Measurements from ENCODE around the gene FOLR2.
A peak's percentile ranks its signal among the peaks of the same experiment; 100 is the strongest.
"Not testable (repeated sequence)": the region's sequence is repeated elsewhere in the genome, so short reads cannot be mapped to it uniquely, and the experiment has no call there.

FOLR2 gene

DNA sequence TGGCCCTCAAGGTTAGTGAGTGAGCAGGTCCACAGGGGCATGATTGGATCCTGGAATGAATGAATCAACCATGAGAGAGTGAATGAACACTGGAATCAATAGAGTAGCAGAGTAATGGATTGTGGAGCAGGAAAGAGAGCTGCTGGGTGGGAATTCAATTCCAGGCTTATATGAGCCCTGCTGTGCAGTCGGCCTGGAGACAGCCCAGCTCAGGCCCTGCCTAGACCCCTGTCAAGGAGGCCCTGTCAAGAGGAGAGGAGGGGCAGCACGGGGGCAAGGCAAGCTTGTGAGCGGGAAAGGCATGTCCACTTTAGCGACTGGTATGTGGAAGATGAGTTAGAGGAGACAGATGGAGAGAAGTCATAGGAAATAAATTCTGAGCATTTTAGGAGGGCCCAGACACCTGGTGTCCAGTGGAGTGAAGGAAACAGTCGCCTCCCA, 25.9 kb upstream of the FOLR2 start:
- no peak overlapping the region; the same call in 1 of the 2 replicates for H3K27ac ChIP-seq
- no peaks in the 10 kb centered on the region for H3K36me3 ChIP-seq
- no peak for DNase-seq
- no peaks in the 10 kb centered on the region for H3K27me3 ChIP-seq (ENCODE audit: insufficient read depth, low read depth, severe bottlenecking)
- H3K9me3 ChIP-seq (ENCODE audit: severe bottlenecking) = no peaks in the 10 kb centered on the region
- H3K4me3 ChIP-seq (ENCODE audit: low read depth, low read length) = no peak overlapping the region
- TF ChIP-seq, protein P1, sequence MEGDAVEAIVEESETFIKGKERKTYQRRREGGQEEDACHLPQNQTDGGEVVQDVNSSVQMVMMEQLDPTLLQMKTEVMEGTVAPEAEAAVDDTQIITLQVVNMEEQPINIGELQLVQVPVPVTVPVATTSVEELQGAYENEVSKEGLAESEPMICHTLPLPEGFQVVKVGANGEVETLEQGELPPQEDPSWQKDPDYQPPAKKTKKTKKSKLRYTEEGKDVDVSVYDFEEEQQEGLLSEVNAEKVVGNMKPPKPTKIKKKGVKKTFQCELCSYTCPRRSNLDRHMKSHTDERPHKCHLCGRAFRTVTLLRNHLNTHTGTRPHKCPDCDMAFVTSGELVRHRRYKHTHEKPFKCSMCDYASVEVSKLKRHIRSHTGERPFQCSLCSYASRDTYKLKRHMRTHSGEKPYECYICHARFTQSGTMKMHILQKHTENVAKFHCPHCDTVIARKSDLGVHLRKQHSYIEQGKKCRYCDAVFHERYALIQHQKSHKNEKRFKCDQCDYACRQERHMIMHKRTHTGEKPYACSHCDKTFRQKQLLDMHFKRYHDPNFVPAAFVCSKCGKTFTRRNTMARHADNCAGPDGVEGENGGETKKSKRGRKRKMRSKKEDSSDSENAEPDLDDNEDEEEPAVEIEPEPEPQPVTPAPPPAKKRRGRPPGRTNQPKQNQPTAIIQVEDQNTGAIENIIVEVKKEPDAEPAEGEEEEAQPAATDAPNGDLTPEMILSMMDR (IDR thresholded peaks at IDR 0.05; ENCODE audit: low read depth, low read length) = no peak

DNA sequence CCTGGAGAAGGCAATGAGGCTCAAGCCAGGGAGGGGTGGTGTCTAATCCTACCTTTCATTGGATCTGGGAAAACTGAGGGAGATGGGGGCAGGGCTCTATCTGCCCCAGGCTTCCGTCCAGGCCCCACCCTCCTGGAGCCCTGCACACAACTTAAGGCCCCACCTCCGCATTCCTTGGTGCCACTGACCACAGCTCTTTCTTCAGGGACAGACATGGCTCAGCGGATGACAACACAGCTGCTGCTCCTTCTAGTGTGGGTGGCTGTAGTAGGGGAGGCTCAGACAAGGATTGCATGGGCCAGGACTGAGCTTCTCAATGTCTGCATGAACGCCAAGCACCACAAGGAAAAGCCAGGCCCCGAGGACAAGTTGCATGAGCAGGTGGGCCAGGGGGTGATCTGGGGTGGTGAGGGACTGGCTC, 24.6 kb upstream of the FOLR2 start, which contains the start of gene FOLR1:
FOLR1 (plus strand) TSS at position 180 of the 421 bp plus-strand sequence; CDS start at position 214, 34 bp downstream.
- TF ChIP-seq, protein P1 (IDR thresholded peaks at IDR 0.05; ENCODE audit: low read depth, low read length) = no peak
- no peaks in the 10 kb centered on the region for H3K27me3 ChIP-seq (ENCODE audit: insufficient read depth, low read depth, severe bottlenecking)
- DNase-seq = peak; percentile 37
- no peak within 1 kb of the TSS for H3K4me3 ChIP-seq (ENCODE audit: low read depth, low read length)
- no peaks in the 10 kb centered on the region for H3K36me3 ChIP-seq
- no peaks in the 10 kb centered on the region for H3K9me3 ChIP-seq (ENCODE audit: severe bottlenecking)
- no peak within 1 kb of the TSS for H3K27ac ChIP-seq

DNA sequence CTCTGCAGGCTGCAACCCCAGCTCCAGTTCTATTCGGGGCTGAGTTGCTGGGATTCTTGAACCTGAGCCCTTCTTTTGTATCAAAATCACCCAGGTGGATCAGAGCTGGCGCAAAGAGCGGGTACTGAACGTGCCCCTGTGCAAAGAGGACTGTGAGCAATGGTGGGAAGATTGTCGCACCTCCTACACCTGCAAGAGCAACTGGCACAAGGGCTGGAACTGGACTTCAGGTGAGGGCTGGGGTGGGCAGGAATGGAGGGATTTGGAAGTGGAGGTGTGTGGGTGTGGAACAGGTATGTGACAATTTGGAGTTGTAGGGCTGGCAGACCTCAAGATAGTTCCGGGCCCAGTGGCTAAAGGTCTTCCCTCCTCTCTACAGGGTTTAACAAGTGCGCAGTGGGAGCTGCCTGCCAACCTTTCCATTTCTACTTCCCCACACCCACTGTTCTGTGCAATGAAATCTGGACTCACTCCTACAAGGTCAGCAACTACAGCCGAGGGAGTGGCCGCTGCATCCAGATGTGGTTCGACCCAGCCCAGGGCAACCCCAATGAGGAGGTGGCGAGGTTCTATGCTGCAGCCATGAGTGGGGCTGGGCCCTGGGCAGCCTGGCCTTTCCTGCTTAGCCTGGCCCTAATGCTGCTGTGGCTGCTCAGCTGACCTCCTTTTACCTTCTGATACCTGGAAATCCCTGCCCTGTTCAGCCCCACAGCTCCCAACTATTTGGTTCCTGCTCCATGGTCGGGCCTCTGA, 20.9 kb upstream of the FOLR2 start:
- no peaks in the 10 kb centered on the region for H3K36me3 ChIP-seq
- H3K27ac ChIP-seq = peak overlapping the region; percentile 44
- H3K4me3 ChIP-seq (ENCODE audit: low read depth, low read length) = no peak overlapping the region
- H3K27me3 ChIP-seq (ENCODE audit: insufficient read depth, low read depth, severe bottlenecking) = no peaks in the 10 kb centered on the region
- TF ChIP-seq, protein P1 (IDR thresholded peaks at IDR 0.05; ENCODE audit: low read depth, low read length) = no peak
- DNase-seq = peak; percentile 53
- H3K9me3 ChIP-seq (ENCODE audit: severe bottlenecking) = no peaks in the 10 kb centered on the region

DNA sequence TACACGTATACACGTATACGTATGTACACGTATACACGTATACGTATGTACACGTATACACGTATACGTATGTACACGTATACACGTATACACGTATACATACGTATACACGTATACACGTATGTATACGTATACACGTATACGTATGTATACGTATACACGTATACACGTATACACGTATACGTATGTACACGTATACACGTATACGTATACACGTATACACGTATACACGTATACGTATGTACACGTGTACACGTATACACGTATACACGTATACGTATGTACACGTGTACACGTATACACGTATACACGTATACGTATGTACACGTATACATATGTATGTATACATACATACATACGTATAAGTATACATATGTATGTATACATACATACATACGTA, 15.1 kb upstream of the FOLR2 start:
- not testable (repeated sequence) for DNase-seq; H3K27me3 ChIP-seq (ENCODE audit: insufficient read depth, low read depth, severe bottlenecking); H3K36me3 ChIP-seq; H3K4me3 ChIP-seq (ENCODE audit: low read depth, low read length); H3K9me3 ChIP-seq (ENCODE audit: severe bottlenecking); H3K27ac ChIP-seq

DNA sequence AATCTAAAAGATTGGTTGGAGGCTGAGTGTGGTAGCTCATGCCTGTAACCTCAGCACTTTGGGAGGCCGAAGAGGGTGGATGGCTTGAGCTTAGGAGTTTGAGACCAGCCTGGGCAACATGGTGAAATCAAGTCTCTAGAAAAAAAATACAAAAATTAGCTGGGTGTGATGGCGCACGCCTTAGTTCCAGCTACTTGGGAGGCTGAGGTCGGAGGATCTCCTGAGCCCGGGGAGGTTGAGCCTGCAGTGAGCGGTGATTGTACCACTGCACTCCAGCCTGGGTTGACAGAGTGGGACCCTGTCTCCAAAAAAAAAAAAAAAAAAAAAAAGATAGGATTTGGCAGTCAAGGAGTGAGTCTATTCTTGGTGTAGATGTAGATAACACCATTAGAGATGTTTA, 14.0 kb upstream of the FOLR2 start:
- no peaks in the 10 kb centered on the region for H3K9me3 ChIP-seq (ENCODE audit: severe bottlenecking)
- no peaks in the 10 kb centered on the region for H3K36me3 ChIP-seq
- no peak overlapping the region for H3K27ac ChIP-seq
- H3K4me3 ChIP-seq (ENCODE audit: low read depth, low read length) = no peak overlapping the region
- TF ChIP-seq, protein P1 (IDR thresholded peaks at IDR 0.05; ENCODE audit: low read depth, low read length) = no peak
- DNase-seq = no peak
- no peaks in the 10 kb centered on the region for H3K27me3 ChIP-seq (ENCODE audit: insufficient read depth, low read depth, severe bottlenecking)

DNA sequence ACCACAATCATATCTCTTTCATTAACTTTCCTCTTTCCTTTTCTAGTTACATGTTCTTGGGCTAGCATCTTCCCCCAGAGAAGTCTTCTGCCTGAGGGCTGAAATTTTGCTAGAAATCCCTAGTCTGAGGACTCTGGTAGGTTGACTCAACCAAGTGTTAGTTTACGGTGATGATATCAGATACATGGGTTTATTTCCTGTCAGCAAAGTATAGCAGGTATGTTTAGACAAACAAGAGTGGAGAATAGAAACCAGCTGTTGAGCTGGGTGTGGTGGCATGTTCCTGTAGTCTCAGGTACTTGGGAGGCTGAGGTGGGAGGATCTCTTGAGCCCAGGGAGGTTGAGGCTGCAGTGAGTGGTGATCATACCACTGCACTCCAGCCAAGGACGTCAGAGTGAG, 13.4 kb upstream of the FOLR2 start:
- DNase-seq = no peak
- H3K27me3 ChIP-seq (ENCODE audit: insufficient read depth, low read depth, severe bottlenecking) = no peaks in the 10 kb centered on the region
- TF ChIP-seq, protein P1 (IDR thresholded peaks at IDR 0.05; ENCODE audit: low read depth, low read length) = no peak
- H3K9me3 ChIP-seq (ENCODE audit: severe bottlenecking) = no peaks in the 10 kb centered on the region
- H3K4me3 ChIP-seq (ENCODE audit: low read depth, low read length) = no peak overlapping the region
- no peak overlapping the region for H3K27ac ChIP-seq
- H3K36me3 ChIP-seq = no peaks in the 10 kb centered on the region
